K562 (cell line): Measurements from ENCODE around the gene SLC33A1. TPM values are rescaled to one million over a fixed set of nuclear protein-coding genes. Genes with fewer than 3 reads are reported as not detected.

Experiments
- ARID2 ChIP-seq: fragments of 450-650 bp; IDR thresholded peaks from 2 replicates; pipeline ENCODE4 v1.6.1; 2017; ENCODE audit warnings: antibody characterized with exemption, mild to moderate bottlenecking
- EHMT2 ChIP-seq: fragments of 450-650 bp; IDR thresholded peaks from 2 replicates; pipeline ENCODE4 v1.6.1; 2018; ENCODE audit warnings: antibody characterized with exemption
- EZH2 ChIP-seq: IDR thresholded peaks from 2 replicates; pipeline ENCODE4 v1.6.1; 2012; ENCODE audit warnings: low read depth, mild to moderate bottlenecking, inconsistent platforms, low read length, borderline replicate concordance
- FOXJ2 ChIP-seq: fragments of 200-800 bp; sonication (Bioruptor generic); IDR thresholded peaks from 2 replicates; pipeline ENCODE4 v1.6.1; 2016; ENCODE audit warnings: missing genetic modification characterization, missing compliant biosample characterization
- GTF2F1 ChIP-seq: IDR thresholded peaks from 2 replicates; pipeline ENCODE4 v1.6.1; 2011; ENCODE audit warnings: low read depth, low read length, improper control_type of control experiment
- HCFC1 ChIP-seq: IDR thresholded peaks from 2 replicates; pipeline ENCODE4 v1.6.1; 2012; ENCODE audit warnings: low read depth, low read length, improper control_type of control experiment
- HMG20A ChIP-seq: fragments of 450-650 bp; formaldehyde crosslinking; conservative IDR thresholded peaks from 2 replicates; pipeline ENCODE4 v1.4.0; 2020; ENCODE audit warnings: mild to moderate bottlenecking, mixed read lengths
- IRF1 ChIP-seq: sonication (generic); formaldehyde crosslinking; IDR thresholded peaks from 2 replicates; pipeline ENCODE4 v1.8.0; 2022; ENCODE audit warnings: missing genetic modification reagents, mild to moderate bottlenecking, borderline replicate concordance
- MCM5 ChIP-seq: fragments of 450-650 bp; IDR thresholded peaks from 2 replicates; pipeline ENCODE4 v1.6.1; 2016; ENCODE audit warnings: low read depth
- NFATC3 ChIP-seq: fragments of 450-650 bp; IDR thresholded peaks from 2 replicates; pipeline ENCODE4 v1.6.1; 2017; ENCODE audit warnings: mild to moderate bottlenecking
- SAP30 ChIP-seq: fragments of 200-600 bp; sonication (generic); IDR thresholded peaks from 2 replicates; pipeline ENCODE4 v1.6.1; 2012; ENCODE audit warnings: borderline replicate concordance, low read depth, mild to moderate bottlenecking, moderate library complexity, low read length, control low read depth, inconsistent platforms; ENCODE audit not compliant: insufficient read depth, poor library complexity, severe bottlenecking
- U2AF2 ChIP-seq: fragments of 200-400 bp; formaldehyde crosslinking; optimal IDR thresholded peaks from 2 replicates; pipeline ENCODE3; 2017; ENCODE audit warnings: low read depth, mild to moderate bottlenecking, low read length
- ZMIZ1 ChIP-seq, 2 experiments: fragments of 150-350 bp in 1 of 2; IDR thresholded peaks; 2 replicates each; pipeline ENCODE4 v1.6.1; 2012 to 2016; ENCODE audit warnings: low read depth in 2 of 2, low read length in 2 of 2, mild to moderate bottlenecking in 1 of 2, moderate library complexity in 1 of 2
- ZNF347 ChIP-seq: fragments of 450-650 bp; formaldehyde crosslinking; IDR thresholded peaks from 2 replicates; pipeline ENCODE4 v1.4.0; 2020; ENCODE audit warnings: low read depth, mild to moderate bottlenecking, moderate library complexity
- ZNF395 ChIP-seq: fragments of 200-800 bp; sonication (Bioruptor generic); IDR thresholded peaks from 2 replicates; pipeline ENCODE4 v1.6.1; 2017; ENCODE audit warnings: missing genetic modification characterization, missing compliant biosample characterization
- ZNF717 ChIP-seq: fragments of 250-450 bp; sonication (Bioruptor Pico); IDR thresholded peaks from 2 replicates; pipeline ENCODE4 v1.5.0; 2021
- ZZZ3 ChIP-seq: fragments of 450-650 bp; IDR thresholded peaks from 2 replicates; pipeline ENCODE4 v1.6.1; 2016; ENCODE audit warnings: antibody characterized with exemption, mild to moderate bottlenecking, moderate library complexity
- polyA plus RNA-seq, 8 experiments: library from polyadenylated mRNA; depleted of rRNA in 4 of 8; stranded (reverse) in 5 of 8; unstranded in 3 of 8; fragments of >200 nt; fragmentation: Nextera tagmentation in 2 of 8; fragmentation: Illumina TruSeq in 1 of 8; extraction: Ambion mirVana in 2 of 8; extraction: Trizol in 1 of 8; gene quantifications; 2 replicates each; pipeline versions ENCODE4 v1.2.1 to v1.2.3, GENCODE V29; 2011 to 2014; ENCODE audit warnings: inconsistent platforms in 1 of 8, missing spikeins in 1 of 8
- total RNA-seq, 7 experiments: library from RNA; depleted of rRNA in 6 of 7; stranded (reverse); fragments of >200 nt in 6 of 7; fragmentation: Illumina TruSeq in 2 of 7; extraction: Trizol in 2 of 7; gene quantifications; 2 replicates each; pipeline versions ENCODE4 v1.2.1 to v1.2.3, GENCODE V29; 2011 to 2021; ENCODE audit warnings: low replicate concordance in 1 of 7
- TF ChIP-seq, protein P1 (sequence below): fragments of 250-450 bp; sonication (Bioruptor Pico); IDR thresholded peaks from 2 replicates; pipeline ENCODE4 v1.5.0; 2022; ENCODE audit warnings: mild to moderate bottlenecking
- TF ChIP-seq, protein P2 (sequence below): sonication (generic); formaldehyde crosslinking; IDR thresholded peaks from 2 replicates; pipeline ENCODE4 v1.8.1; 2023; ENCODE audit warnings: mild to moderate bottlenecking, missing genetic modification reagents

The SLC33A1 gene
- total and polyA plus RNA-seq, 9 of the 15 experiments (the other 6 are each of a cell fraction or from before 2014, with no cell fraction given): 6.2 to 26.8 (median 19.6) TPM

DNA sequence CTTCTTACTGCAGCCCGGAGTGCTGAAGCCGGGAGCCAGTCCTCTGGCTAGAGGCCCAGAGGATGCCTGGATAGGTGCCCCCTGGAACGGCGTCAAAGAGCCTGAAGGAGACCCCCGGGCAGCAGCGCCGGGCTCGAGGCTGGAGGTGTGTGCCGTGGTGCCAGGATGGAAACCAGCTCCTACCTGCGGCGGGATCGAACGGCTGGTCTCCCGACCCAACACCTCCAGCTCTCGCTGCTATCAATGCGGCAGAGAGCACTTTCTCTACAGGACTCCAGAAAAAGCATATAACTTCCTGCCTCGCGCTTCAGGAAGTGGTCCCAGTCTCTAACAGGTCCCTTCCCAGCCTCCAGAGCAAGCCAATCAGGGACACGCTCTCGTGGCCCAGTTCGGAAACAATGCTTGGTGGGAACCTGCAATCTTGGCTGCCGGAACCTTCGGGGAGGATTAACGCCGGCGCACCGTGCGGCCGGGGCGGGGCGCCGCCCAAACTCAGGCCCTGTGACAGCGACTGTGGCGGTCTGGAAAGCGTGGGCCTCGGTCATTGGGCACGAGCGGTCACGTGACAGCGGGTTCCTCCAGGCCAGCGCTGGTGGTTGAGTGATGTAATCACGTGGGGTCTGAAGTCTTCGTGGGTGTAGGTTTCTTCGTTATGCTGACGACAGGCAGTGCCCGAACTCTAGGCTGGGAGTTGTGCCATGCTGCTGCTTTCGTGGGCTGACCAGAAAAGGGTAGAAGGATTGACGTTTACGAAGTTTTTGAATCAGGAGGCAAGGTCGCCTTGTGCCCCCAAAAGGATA lies at the start of gene SLC33A1 (continued):
- TF ChIP-seq ZNF395 (CRISPR knock-in tag) (peak; percentile 88), IRF1 (CRISPR knock-in tag) (no peak; the same call in 1 of the 2 replicates), SAP30 (no peak), ARID2 (no peak), ZMIZ1 (IDR thresholded peaks at IDR 0.05; ENCODE audit: low read depth in 2 of 2, low read length in 2 of 2) (peak in 1 of 2 experiments; percentile 69; a peak in 2 of 4 replicates), ZZZ3 (no peak; the same call in 1 of the 2 replicates), EHMT2 (no peak), EZH2 (no peak), MCM5 (no peak), ZNF717 (no peak), HMG20A (CRISPR knock-in tag) (no peak), NFATC3 (no peak), FOXJ2 (tag) (peak; percentile 78; the same call in 1 of the 2 replicates), ZNF347 (CRISPR knock-in tag) (no peak), HCFC1 (peak; percentile 86), GTF2F1 (peak; percentile 72), U2AF2 (no peak)
- TF ChIP-seq, protein P1, sequence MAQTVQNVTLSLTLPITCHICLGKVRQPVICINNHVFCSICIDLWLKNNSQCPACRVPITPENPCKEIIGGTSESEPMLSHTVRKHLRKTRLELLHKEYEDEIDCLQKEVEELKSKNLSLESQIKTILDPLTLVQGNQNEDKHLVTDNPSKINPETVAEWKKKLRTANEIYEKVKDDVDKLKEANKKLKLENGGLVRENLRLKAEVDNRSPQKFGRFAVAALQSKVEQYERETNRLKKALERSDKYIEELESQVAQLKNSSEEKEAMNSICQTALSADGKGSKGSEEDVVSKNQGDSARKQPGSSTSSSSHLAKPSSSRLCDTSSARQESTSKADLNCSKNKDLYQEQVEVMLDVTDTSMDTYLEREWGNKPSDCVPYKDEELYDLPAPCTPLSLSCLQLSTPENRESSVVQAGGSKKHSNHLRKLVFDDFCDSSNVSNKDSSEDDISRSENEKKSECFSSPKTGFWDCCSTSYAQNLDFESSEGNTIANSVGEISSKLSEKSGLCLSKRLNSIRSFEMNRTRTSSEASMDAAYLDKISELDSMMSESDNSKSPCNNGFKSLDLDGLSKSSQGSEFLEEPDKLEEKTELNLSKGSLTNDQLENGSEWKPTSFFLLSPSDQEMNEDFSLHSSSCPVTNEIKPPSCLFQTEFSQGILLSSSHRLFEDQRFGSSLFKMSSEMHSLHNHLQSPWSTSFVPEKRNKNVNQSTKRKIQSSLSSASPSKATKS (CRISPR knock-in tag): no peak
- TF ChIP-seq, protein P2, sequence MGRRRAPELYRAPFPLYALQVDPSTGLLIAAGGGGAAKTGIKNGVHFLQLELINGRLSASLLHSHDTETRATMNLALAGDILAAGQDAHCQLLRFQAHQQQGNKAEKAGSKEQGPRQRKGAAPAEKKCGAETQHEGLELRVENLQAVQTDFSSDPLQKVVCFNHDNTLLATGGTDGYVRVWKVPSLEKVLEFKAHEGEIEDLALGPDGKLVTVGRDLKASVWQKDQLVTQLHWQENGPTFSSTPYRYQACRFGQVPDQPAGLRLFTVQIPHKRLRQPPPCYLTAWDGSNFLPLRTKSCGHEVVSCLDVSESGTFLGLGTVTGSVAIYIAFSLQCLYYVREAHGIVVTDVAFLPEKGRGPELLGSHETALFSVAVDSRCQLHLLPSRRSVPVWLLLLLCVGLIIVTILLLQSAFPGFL: no peak
